ENCODE data around the gene MGAT4A.

MGAT4A gene

DNA sequence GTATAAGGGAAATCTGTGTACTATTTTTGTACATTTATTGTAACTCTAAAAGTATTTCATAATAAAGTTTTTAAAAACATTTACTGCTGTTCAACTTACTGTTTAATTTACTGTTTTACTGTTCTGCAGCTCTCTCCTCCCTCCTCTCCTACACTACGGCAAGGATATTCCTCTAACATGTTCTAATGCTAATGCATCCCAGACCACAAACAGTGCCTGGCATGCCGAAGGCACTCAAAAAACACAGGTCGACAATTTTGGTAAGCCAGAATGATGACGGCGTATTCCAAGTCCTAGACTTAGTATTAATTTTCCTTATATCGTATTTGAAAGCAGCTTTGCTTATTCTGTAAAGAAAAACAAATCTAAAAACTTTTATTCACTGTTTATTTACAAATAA, 13.3 kb downstream of the MGAT4A start:
- H3K36me3 ChIP-seq (replicated peaks; ENCODE audit: insufficient read depth, low read length), result no peaks in the 10 kb centered on the region
- H3K27ac ChIP-seq (ENCODE audit: low read length), result no peak overlapping the region
- H3K27me3 ChIP-seq (replicated peaks; ENCODE audit: insufficient read depth, low read length), result no peaks in the 10 kb centered on the region
- no peak overlapping the region for H3K4me2 ChIP-seq (ENCODE audit: low read depth, low read length)
- H3K4me3 ChIP-seq (ENCODE audit: low read length), result no peak overlapping the region
- no peaks in the 10 kb centered on the region for H3K9me2 ChIP-seq (replicated peaks; ENCODE audit: insufficient read depth, low read length)
- no peaks in the 10 kb centered on the region for H3K9me3 ChIP-seq (replicated peaks; ENCODE audit: insufficient read depth, low read length)
- H4K20me1 ChIP-seq (ENCODE audit: insufficient read depth, low read length), result no peaks in the 10 kb centered on the region
- no peak for DNase-seq
- H3F3A ChIP-seq (ENCODE audit: insufficient read depth, low read length), result no peaks in the 10 kb centered on the region
- H2AFZ ChIP-seq (ENCODE audit: low read length), result no peak overlapping the region
- no peaks in the 10 kb centered on the region for H3K4me1 ChIP-seq (ENCODE audit: low read length)
- no peaks in the 10 kb centered on the region for H3K79me2 ChIP-seq (ENCODE audit: low read length)
- H3K9ac ChIP-seq (ENCODE audit: low read length), result no peak overlapping the region
- TF ChIP-seq EZH2 (optimal IDR thresholded peaks at IDR 0.05; ENCODE audit: low read depth, low read length) (no peak), EZH2phosphoT487 (IDR thresholded peaks at IDR 0.05; ENCODE audit: low read length) (no peak)
- TF ChIP-seq, protein P1, sequence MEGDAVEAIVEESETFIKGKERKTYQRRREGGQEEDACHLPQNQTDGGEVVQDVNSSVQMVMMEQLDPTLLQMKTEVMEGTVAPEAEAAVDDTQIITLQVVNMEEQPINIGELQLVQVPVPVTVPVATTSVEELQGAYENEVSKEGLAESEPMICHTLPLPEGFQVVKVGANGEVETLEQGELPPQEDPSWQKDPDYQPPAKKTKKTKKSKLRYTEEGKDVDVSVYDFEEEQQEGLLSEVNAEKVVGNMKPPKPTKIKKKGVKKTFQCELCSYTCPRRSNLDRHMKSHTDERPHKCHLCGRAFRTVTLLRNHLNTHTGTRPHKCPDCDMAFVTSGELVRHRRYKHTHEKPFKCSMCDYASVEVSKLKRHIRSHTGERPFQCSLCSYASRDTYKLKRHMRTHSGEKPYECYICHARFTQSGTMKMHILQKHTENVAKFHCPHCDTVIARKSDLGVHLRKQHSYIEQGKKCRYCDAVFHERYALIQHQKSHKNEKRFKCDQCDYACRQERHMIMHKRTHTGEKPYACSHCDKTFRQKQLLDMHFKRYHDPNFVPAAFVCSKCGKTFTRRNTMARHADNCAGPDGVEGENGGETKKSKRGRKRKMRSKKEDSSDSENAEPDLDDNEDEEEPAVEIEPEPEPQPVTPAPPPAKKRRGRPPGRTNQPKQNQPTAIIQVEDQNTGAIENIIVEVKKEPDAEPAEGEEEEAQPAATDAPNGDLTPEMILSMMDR (IDR thresholded peaks at IDR 0.05; ENCODE audit: low read length), result no peak

DNA sequence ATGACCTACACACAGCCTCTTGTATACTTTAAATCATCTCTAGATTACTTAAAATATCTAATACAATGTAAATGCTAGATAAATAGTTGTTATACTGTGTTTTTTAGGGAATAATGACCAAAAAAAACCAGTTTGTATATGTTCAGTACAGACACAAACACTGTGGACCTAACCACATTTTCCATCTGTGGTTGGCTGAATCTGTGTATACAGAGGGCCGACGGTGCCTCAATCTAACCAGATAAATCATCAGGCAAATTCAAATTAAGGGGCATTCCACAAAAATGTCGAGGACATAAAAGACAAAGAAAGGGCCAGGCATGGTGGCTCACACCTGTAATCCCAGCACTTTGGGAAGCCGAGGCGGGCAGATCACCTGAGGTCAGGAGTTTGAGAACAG, 14.1 kb downstream of the MGAT4A start:
- H3K4me2 ChIP-seq (ENCODE audit: low read depth, low read length), result no peak overlapping the region
- H3K4me3 ChIP-seq (ENCODE audit: low read length), result no peak overlapping the region
- H3K9me3 ChIP-seq (replicated peaks; ENCODE audit: insufficient read depth, low read length), result no peaks in the 10 kb centered on the region
- no peaks in the 10 kb centered on the region for H3K27me3 ChIP-seq (replicated peaks; ENCODE audit: insufficient read depth, low read length)
- H3K79me2 ChIP-seq (ENCODE audit: low read length), result no peaks in the 10 kb centered on the region
- no peak overlapping the region for H3K27ac ChIP-seq (ENCODE audit: low read length)
- H2AFZ ChIP-seq (ENCODE audit: low read length), result no peak overlapping the region
- H3K9me2 ChIP-seq (replicated peaks; ENCODE audit: insufficient read depth, low read length), result no peaks in the 10 kb centered on the region
- H3F3A ChIP-seq (ENCODE audit: insufficient read depth, low read length), result no peaks in the 10 kb centered on the region
- no peak for DNase-seq
- no peaks in the 10 kb centered on the region for H4K20me1 ChIP-seq (ENCODE audit: insufficient read depth, low read length)
- no peaks in the 10 kb centered on the region for H3K4me1 ChIP-seq (ENCODE audit: low read length)
- H3K9ac ChIP-seq (ENCODE audit: low read length), result no peak overlapping the region
- no peaks in the 10 kb centered on the region for H3K36me3 ChIP-seq (replicated peaks; ENCODE audit: insufficient read depth, low read length)
- TF ChIP-seq EZH2 (optimal IDR thresholded peaks at IDR 0.05; ENCODE audit: low read depth, low read length) (no peak), EZH2phosphoT487 (IDR thresholded peaks at IDR 0.05; ENCODE audit: low read length) (no peak)
- TF ChIP-seq, protein P1 (IDR thresholded peaks at IDR 0.05; ENCODE audit: low read length), result no peak

DNA sequence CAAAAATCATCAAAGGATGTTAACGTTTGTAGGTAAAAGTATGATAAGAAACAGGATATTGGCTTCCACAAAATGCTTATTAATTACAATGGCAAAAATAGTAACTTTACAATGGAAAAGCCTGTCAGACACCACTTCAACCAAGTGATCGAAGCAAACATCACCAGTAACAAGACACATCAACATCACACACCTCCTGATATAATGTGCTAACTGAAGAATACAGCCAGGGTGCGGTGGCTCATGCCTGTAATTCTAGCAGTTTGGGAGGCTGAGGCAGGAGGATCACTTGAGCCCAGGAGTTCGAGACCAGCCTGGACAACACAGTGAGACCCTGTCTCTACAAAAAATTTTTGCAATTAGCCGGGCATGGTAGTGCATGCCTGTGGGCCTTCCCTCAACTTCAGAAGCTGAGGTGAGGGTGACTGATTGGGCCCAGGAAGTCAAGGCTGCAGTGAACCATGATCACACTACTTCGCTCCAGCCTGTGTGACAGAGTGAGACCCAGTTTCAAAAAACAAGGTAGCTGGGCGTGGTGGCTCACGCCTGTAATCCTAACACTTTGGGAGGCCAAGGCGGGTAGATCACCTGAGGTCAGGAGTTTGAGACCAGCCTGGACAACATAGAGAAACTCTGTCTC, 15.0 kb downstream of the MGAT4A start:
- H3K4me2 ChIP-seq (ENCODE audit: low read depth, low read length), result no peak overlapping the region
- no peaks in the 10 kb centered on the region for H3F3A ChIP-seq (ENCODE audit: insufficient read depth, low read length)
- TF ChIP-seq EZH2 (optimal IDR thresholded peaks at IDR 0.05; ENCODE audit: low read depth, low read length), result no peak
- TF ChIP-seq EZH2phosphoT487 (IDR thresholded peaks at IDR 0.05; ENCODE audit: low read length), result no peak
- TF ChIP-seq, protein P1 (IDR thresholded peaks at IDR 0.05; ENCODE audit: low read length), result no peak
- no peaks in the 10 kb centered on the region for H3K79me2 ChIP-seq (ENCODE audit: low read length)
- no peak overlapping the region for H3K4me3 ChIP-seq (ENCODE audit: low read length)
- no peaks in the 10 kb centered on the region for H3K9me3 ChIP-seq (replicated peaks; ENCODE audit: insufficient read depth, low read length)
- no peak overlapping the region for H3K9ac ChIP-seq (ENCODE audit: low read length)
- DNase-seq, result no peak
- no peaks in the 10 kb centered on the region for H3K27me3 ChIP-seq (replicated peaks; ENCODE audit: insufficient read depth, low read length)
- H3K27ac ChIP-seq (ENCODE audit: low read length), result no peak overlapping the region
- no peaks in the 10 kb centered on the region for H3K4me1 ChIP-seq (ENCODE audit: low read length)
- H3K36me3 ChIP-seq (replicated peaks; ENCODE audit: insufficient read depth, low read length), result no peaks in the 10 kb centered on the region
- H2AFZ ChIP-seq (ENCODE audit: low read length), result no peak overlapping the region
- no peaks in the 10 kb centered on the region for H3K9me2 ChIP-seq (replicated peaks; ENCODE audit: insufficient read depth, low read length)
- H4K20me1 ChIP-seq (ENCODE audit: insufficient read depth, low read length), result no peaks in the 10 kb centered on the region

Data from MM.1S (cell line).